Activated B cell treated with CpG ODN at 0.5 μM for 24 hours (primary cell): ENCODE results near the gene FSHR. TPM values are rescaled to one million over a fixed set of nuclear protein-coding genes. Genes with fewer than 3 reads are reported as not detected.

Source experiments
- ATAC-seq: fragments of 200-7000 bp; cut with Tn5 transposase; one replicate; pipeline ENCODE4 v1.10.0; 2021; ENCODE audit warnings: low read depth, mild to moderate bottlenecking, moderate library complexity
- CTCF ChIA-PET: fragments of 350-600 bp; sonication (Branson Sonifier 250); formaldehyde crosslinking; loops from one replicate; lab custom pipeline; 2021; ENCODE audit warnings: antibody characterized with exemption; lab: Charles Lee
- POLR2A ChIA-PET: fragments of 350-600 bp; sonication (Branson Sonifier 250); formaldehyde crosslinking; loops from one replicate; lab custom pipeline; 2021; ENCODE audit warnings: antibody characterized with exemption; lab: Charles Lee
- DNase-seq: peaks from one replicate; pipeline ENCODE4 v3.0.0; 2022
- H3K27ac Mint-ChIP-seq: one replicate; pipeline ENCODE4 v1.8.0; 2020; ENCODE audit warnings: mixed read lengths
- H3K27me3 Mint-ChIP-seq: one replicate; pipeline ENCODE4 v1.8.0; 2021; ENCODE audit warnings: mixed read lengths
- H3K36me3 Mint-ChIP-seq: one replicate; pipeline ENCODE4 v1.8.0; 2021; ENCODE audit warnings: low read depth, mixed read lengths
- H3K4me1 Mint-ChIP-seq: one replicate; pipeline ENCODE4 v1.8.0; 2021; ENCODE audit warnings: mixed read lengths
- H3K4me3 Mint-ChIP-seq: one replicate; pipeline ENCODE4 v1.8.0; 2020; ENCODE audit warnings: mild to moderate bottlenecking, mixed read lengths
- H3K9me3 Mint-ChIP-seq: one replicate; pipeline ENCODE4 v1.8.0; 2020; ENCODE audit warnings: mixed read lengths
- intact Hi-C: fragments of 100-400 bp; cut with micrococcal nuclease; formaldehyde crosslinking; loops from one replicate; pipeline ENCODE4 v1.15.1; 2024
- total RNA-seq: library from RNA; stranded (reverse); gene quantifications from 2 replicates; pipeline ENCODE4 v1.2.3, GENCODE V29; 2022
- TF ChIP-seq, protein P1 (sequence below): fragments of 200-600 bp; IDR thresholded peaks from one replicate; pipeline ENCODE4 v1.8.0; 2022; ENCODE audit warnings: antibody characterized with exemption, mild to moderate bottlenecking

The FSHR gene
- total RNA-seq, 1 donor from 2014 or later: not detected

GRCh38 chr2:49186050-49186648 is 31.8 kb upstream of the FSHR start:
- TF ChIP-seq, protein P1, sequence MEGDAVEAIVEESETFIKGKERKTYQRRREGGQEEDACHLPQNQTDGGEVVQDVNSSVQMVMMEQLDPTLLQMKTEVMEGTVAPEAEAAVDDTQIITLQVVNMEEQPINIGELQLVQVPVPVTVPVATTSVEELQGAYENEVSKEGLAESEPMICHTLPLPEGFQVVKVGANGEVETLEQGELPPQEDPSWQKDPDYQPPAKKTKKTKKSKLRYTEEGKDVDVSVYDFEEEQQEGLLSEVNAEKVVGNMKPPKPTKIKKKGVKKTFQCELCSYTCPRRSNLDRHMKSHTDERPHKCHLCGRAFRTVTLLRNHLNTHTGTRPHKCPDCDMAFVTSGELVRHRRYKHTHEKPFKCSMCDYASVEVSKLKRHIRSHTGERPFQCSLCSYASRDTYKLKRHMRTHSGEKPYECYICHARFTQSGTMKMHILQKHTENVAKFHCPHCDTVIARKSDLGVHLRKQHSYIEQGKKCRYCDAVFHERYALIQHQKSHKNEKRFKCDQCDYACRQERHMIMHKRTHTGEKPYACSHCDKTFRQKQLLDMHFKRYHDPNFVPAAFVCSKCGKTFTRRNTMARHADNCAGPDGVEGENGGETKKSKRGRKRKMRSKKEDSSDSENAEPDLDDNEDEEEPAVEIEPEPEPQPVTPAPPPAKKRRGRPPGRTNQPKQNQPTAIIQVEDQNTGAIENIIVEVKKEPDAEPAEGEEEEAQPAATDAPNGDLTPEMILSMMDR: no peak
- Mint-ChIP-seq H3K4me3 (no peak overlapping the region), H3K27ac (no peak overlapping the region), H3K9me3 (no peaks in the 10 kb centered on the region), H3K27me3 (no peaks in the 10 kb centered on the region), H3K4me1 (no peaks in the 10 kb centered on the region), H3K36me3 (no peaks in the 10 kb centered on the region)
- ATAC-seq (no peak), DNase-seq (no peak)
- intact Hi-C loops: no loop called here
- ChIA-PET POLR2A (no interaction called here), CTCF (no interaction called here)

DNA sequence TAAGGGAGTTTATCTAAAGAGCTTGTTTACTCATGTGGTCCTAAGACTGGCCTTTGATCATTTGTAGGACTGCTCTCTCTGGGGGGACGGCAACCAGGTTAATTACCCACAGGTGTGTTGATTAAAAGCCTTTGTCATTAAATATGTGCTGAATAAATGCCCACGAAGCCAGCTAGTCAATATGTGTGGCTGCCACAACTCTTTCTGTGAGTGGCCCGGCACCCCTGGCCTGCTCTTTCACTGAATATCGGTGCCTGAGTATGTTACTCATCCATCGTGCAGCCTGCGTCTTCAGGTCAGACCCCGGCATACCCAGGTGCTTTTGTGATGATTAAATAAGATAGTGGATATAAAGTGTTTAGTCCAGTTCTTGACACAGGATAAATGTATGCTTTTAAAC is 24.3 kb upstream of the FSHR start:
- CTCF ChIA-PET: no interaction called here
- intact Hi-C loops: no loop called here
- DNase-seq (no peak), ATAC-seq (no peak)
- POLR2A ChIA-PET: no interaction called here
- H3K27me3 Mint-ChIP-seq: no peaks in the 10 kb centered on the region
- no peak overlapping the region for H3K27ac Mint-ChIP-seq
- no peaks in the 10 kb centered on the region for H3K4me1 Mint-ChIP-seq
- no peaks in the 10 kb centered on the region for H3K36me3 Mint-ChIP-seq
- H3K4me3 Mint-ChIP-seq: no peak overlapping the region
- H3K9me3 Mint-ChIP-seq: peaks cover 4% of the 10 kb centered on the region
- TF ChIP-seq, protein P1: no peak

DNA sequence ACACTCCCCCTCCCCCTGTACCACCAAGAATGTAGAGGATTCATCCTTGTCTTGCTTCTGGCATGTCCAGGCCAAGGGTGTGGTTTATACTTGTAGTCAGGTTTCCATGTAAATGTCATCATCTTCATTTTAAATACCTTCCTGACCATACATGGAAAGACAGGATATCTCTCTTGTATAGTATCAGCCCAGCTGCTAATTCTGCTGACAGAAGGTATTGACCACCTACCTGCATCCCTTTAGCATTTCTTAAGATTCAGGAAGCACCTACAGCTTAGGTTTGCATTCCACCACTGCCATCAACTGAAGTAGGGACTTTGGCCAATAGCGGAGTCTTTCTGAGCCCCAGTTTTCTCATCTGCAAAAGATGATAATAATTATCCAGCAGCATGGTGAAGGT is 22.9 kb upstream of the FSHR start:
- no peak for ATAC-seq
- intact Hi-C loops: no loop called here
- CTCF ChIA-PET: no interaction called here
- Mint-ChIP-seq H3K4me1 (no peaks in the 10 kb centered on the region), H3K27me3 (no peaks in the 10 kb centered on the region), H3K27ac (no peak overlapping the region), H3K4me3 (no peak overlapping the region), H3K9me3 (peaks cover 4% of the 10 kb centered on the region), H3K36me3 (no peaks in the 10 kb centered on the region)
- POLR2A ChIA-PET: no interaction called here
- DNase-seq: no peak
- TF ChIP-seq, protein P1: no peak

GRCh38 chr2:49175831-49176230 is 21.5 kb upstream of the FSHR start:
- POLR2A ChIA-PET: no interaction called here

DNA sequence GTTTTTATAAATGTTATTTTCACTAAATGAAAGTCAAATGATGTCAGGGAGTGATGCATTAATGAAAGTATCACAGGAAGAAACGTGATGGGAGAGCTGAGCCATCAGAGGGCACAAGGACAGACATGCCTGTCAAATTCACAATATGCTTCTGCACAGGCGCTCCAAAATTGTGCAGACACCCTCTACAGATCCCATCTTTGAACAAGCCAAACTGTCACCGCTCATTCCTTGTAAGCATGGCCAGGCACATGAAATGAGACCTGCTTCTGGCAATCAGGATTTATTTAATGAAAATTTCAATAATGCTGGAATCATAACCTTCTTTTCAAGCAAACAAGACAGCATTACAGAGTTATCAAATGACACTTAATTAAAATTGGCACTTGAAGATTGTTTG is 20.4 kb upstream of the FSHR start:
- ATAC-seq (no peak), DNase-seq (no peak)
- H3K36me3 Mint-ChIP-seq: no peaks in the 10 kb centered on the region
- no peak overlapping the region for H3K4me3 Mint-ChIP-seq
- CTCF ChIA-PET: no interaction called here
- H3K9me3 Mint-ChIP-seq: peaks cover 7% of the 10 kb centered on the region
- intact Hi-C loops: no loop called here
- POLR2A ChIA-PET: no interaction called here
- no peaks in the 10 kb centered on the region for H3K4me1 Mint-ChIP-seq
- no peaks in the 10 kb centered on the region for H3K27me3 Mint-ChIP-seq
- TF ChIP-seq, protein P1: no peak
- H3K27ac Mint-ChIP-seq: no peak overlapping the region

More at GRCh38 chr2:49175831-49176230, 21.5 kb upstream of the FSHR start:
- TF ChIP-seq, protein P1: no peak
- ATAC-seq: no peak
- Mint-ChIP-seq H3K27me3 (no peaks in the 10 kb centered on the region), H3K9me3 (peaks cover 7% of the 10 kb centered on the region), H3K36me3 (no peaks in the 10 kb centered on the region), H3K4me3 (no peak overlapping the region), H3K27ac (no peak overlapping the region), H3K4me1 (no peaks in the 10 kb centered on the region)
- intact Hi-C loops: no loop called here
- CTCF ChIA-PET: no interaction called here
- DNase-seq: no peak
